HG03159 (cell line): ENCODE data around the gene MCEMP1.

ENCODE experiments used
- ATAC-seq: cut with Tn5 transposase; IDR thresholded peaks from one replicate; pipeline ENCODE4 v1.9.1; 2021; ENCODE audit warnings: mild to moderate bottlenecking, moderate library complexity; ENCODE audit not compliant: unreplicated experiment

The MCEMP1 gene

DNA sequence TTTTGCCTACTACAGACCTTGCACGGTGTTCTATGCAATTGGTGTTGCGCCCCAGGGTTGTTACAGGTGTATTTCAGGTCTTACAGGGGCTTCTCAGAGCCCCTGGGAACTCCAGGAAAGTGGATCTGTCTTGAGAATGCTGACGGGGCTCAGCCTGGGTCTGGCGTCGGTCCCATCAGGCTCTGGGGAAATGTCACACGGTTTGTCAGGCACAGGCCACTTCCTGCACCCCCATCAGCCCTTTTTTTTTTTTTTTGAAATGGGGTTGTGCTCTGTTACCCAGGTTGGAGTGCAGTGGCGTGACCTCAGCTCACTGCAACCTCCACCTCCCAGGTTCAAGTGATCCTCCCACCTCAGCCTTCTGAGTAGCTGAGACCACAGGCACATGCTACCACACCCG lies 41.8 kb downstream of the MCEMP1 start:
- ATAC-seq: no peak

DNA sequence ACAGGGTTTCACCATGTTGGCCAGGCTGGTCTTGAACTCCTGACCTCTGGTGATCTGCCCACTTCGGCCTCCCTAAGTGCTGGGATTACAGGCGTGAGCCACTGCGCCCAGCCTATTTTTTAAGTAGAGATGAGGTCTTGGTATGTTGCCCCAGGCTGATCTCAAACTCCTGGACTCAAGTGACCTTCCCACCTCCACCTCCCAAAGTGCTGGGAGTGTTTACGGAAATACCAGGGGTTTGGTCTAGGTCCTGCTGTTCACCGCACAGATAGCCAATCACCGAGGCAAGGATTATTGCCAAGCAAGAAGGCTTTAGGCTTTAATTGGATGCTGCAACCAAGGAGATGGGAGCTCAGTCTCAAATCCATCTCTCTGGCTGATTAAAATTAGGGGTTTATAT lies 43.5 kb downstream of the MCEMP1 start:
- no peak for ATAC-seq

DNA sequence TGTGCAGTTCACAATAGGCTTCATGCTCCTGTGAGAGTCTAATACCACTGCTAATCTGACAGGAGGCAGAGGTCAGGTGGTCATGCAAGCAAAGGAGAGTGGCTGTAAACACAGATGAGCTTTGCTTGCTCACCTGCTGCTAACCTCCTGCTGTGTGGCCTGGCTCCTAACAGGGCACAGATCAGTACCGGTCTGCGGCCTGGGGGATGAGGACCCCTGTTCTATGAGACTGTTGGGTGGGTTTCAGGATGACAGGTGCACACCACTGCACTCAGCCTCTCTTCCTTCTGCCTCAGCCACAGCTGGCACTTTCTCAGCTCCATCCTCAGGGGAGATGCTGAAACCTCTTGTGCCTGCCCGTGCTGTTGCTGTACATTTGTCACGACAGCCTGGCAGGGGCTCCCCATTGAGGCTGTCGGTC lies 45.4 kb downstream of the MCEMP1 start:
- no peak for ATAC-seq

DNA sequence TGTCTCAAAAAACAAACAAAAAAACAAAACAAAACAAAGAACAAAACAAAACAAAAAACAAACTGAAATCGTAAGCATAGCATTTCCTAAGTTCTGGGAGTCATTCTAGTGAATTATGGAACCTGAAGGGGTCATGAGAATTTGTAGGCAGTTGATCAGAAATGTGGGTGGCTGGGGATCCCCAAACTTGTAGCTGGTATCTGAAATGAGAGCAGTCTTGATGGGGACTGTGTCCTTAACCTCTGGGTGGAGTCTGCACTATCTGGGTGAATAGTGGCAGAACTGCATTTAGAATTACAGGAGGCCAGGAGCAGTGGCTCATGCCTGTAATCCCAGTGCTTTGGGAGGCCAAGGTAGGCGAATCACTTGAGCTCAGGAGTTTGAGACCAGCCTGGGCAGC lies 48.9 kb downstream of the MCEMP1 start:
- no peak for ATAC-seq

DNA sequence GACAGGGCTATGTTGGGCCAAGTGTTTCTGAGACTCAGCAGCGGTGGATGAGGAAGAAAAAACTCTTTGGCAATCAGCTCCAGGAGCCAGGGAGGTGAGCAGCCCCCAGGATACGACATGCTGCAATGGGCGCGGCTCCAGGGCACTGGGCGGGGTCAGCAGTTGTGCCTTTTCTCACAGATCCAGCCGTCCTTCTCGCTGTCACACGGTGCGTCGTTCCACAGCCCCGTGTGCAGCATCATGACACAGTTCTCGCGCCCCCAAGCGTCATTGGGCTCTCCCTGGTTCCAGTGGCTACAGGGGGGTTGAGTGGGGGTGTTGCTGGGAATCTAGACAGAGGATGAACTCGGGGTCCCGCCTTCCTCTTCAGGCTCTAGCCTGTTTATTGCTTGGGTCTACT lies 52.3 kb downstream of the MCEMP1 start:
- no peak for ATAC-seq
